Activated CD4-positive, alpha-beta T cell treated with anti-CD3 and anti-CD28 coated beads for 48 hours (primary cell): Measurements from ENCODE around the gene VEPH1.
"Not testable (repeated sequence)": the region's sequence is repeated elsewhere in the genome, so short reads cannot be mapped to it uniquely, and the experiment has no call there.

Experiments used
- DNase-seq: peaks from one replicate; pipeline ENCODE4 v3.0.0-alpha.2; 2020

VEPH1 gene

DNA sequence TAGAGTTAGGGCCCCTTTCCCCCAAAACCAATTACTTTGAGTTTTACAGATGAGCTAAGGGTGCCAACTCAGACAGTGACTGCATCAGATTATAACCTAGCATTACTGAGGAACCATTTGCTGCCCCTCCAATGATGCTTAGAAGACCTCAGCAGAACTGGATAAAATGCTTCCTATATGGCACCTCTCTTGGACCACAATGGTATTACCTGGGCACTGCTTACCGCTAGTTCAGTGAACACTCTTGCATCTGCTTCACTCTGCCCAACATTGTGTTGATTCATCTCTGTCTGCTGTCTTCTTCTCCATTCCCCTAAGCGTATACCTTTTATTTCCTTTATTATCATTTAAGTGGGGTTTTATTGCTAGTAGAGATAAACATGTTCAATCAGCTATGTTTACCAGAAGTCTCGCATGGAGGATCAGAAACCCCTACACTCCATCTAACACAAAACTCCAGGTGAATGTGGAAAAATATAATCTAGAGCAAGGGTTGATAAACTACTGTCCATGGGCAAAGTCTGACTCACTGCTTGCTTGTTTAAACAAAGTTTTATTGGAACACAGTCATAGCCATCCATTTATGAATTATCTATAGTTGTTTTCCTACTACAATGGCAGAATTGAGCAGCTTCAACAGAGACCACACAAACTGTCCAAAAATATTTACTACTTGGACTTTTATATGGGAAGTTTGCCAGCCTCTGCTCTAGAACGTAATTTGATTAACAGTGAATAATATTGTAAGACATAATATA, 166.8 kb downstream of the VEPH1 start:
- DNase-seq, result no peak

DNA sequence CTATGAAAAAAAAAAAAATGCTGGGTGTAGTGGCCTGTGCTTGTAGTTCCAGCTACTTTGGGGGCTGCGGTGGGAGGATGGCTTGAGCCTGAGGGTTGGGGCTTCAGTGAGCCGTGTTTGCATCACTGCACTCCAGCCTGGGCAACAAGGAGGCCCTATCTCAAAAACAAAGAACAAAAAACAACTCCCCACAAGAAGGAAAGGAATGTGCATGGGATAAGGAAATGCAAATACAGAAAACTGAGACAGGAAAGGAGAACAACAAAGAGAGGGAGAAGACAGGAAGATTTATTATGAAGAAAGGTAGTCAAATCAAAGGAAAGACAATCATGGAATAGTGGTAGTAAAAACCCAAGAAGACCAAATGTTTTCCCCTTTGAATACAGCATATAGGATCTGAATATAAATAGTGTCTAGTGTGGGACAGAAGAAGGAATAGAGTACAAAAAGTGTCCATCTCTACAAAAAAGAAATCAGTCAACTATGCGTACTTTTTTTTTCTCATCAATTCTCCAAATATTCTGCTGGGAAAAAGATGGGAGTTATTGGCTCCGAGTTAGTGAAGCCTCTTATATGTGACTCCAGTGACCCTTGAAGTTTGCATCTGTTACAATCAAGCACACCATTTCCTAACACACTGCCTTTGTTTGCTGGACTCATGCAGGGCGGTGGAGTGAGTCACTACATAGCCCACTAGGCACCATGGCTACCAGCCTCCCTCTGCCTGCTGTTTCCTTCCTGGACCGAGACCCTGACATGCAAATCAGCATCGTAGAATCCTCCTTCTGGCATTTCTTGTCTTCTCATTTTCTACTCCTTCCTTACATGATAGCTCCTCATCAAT, 167.8 kb downstream of the VEPH1 start:
- DNase-seq, result no peak

DNA sequence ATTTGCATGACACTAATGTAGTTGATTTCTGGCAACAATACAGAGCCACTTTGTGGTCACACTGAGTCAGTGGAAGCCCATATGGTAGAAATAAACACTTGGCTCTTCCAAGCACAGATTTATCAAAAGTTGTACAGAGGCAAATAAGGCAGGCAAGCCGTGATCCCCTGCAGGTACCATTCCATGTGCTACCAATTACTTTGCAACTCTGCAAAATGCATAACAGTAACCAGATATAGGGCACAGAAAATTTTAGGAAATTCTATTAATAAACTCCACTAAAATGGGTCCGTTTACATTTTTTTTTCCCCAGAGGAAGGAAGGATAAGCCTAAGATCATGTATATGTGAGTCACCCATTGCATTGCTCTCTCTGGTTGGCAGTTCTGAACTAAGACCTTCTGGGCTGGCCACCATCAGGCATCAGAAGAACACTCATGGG, 169.6 kb downstream of the VEPH1 start:
- DNase-seq, result no peak

DNA sequence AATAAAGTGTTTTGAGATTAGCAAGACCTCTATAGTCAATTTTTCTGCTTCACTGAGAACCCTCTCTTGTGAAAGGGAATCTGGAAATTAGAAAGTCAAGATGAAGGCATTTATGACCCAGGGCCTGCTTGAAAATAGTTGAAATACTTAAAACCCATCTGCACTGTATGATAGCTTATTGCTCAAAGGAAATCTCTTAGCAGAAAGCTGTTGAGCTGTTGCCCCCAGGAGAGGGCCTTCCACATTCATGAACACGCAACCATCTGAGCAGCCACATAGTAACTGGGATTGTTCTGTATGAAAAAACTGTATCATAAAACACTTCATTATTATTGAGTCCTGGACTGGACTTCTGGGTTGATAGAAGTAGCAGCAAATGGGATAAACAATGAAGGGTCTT, 173.0 kb downstream of the VEPH1 start:
- DNase-seq, result no peak

DNA sequence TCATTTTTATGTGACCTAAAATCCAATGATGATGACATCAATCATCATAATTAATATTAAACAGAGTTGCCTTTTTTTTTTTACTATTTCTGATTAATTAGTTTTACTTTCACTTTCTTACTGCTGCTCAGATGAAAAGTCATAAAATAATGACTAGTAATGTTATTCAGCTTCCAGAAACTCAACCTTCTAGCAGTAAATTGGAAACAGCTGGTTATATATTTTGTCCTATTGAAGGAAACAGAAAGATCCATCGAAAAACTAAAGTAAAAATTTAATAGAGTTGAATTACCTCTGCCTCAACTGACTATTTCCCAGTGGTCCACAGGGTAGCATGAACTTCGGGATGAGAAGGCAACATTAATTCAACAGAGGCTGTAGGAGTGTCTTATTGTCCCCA, 173.7 kb downstream of the VEPH1 start:
- DNase-seq, result no peak

DNA sequence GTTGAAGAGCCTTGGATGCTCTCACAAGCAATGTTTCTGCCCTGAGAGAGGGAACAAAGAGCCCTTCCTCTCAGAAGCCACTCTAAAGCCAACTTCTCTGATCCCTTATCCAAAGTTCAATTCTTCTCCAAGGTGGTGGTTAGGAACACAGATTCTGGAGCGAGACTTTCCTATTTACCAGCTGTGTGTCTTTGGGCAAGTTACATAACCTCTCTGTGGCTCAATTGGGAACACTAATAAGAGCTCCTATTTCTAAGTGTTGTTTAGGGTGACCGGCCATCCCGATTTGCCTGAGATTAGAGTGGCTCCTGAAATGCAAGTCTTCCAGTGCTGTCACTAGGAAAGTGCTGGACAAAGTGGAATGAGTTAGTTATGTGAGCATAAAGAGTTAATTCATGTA, 175.4 kb downstream of the VEPH1 start:
- DNase-seq, result no peak

DNA sequence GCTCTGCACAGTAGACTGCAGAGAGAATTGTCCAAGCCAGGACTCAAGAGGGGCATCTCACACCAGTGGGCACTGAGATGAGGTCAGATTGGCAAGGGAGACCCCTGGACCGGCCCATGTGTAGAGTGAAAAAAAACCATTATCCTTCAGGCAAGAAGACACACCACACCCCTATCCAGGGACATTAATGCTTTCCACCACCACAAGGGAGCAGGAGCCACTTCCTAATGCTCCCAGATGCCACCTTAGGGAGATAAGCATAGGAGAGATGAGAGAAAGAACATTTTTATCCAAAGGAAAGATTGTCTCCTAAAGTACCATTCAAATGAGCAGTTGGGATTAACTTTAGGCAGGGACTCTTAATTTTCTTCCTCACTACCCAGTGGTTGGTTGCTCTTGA, 176.2 kb downstream of the VEPH1 start:
- no peak for DNase-seq

DNA sequence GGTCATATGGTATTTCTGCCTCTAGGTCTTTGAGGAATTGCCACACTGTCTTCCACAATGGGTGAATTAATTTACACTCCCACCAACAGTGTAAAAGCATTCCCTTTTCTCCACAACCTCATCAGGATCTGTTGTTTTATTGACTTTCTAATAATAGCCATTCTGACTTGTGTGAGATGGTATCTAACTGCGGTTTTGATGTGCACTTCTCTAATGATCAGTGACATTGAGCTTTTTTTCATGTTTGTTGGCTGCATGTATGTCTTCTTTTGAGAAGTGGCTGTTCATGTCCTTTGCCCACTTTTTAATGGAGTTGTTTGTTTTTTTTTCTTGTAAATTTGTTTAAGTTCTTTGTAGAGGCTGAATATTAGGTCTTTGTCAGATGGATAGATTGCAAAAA, 178.3 kb downstream of the VEPH1 start:
- not testable (repeated sequence) for DNase-seq

DNA sequence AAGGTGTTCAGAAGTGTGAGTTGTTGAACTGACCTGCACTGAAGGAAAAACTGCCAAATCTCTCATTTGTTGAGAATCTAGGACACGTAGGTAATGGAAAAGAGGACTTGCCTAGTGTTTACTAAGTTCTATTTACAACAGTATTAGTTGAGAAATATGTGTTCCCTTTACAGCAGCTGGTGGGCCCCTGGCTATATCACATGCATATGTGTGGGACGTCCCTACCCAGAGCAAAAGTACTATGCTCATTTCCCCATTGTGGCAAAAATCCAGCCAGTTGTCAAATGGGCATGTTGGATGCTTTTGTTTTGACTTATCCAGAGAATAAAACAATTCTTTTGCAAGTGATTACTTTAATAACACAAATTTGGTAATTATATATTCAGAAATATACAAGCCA, 179.9 kb downstream of the VEPH1 start:
- DNase-seq, result no peak

DNA sequence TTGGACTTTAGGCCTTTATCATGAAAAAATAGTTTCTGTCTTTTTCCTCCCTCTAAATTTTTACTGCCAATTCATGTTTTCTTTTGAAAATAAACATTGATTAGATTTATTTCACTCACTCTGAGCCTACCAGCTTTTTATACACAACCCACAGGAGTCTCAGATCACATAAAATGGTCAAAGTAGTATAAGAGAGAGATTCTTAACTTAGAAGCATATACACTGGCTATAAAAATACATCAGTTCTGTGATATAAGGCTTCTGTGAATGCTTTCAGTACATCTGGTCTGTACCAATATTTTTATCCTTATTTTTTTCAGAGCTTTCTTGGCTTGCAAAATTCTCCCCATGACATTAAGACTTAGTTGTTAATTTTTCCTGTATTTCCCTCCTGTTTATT, 183.5 kb downstream of the VEPH1 start:
- DNase-seq, result no peak

DNA sequence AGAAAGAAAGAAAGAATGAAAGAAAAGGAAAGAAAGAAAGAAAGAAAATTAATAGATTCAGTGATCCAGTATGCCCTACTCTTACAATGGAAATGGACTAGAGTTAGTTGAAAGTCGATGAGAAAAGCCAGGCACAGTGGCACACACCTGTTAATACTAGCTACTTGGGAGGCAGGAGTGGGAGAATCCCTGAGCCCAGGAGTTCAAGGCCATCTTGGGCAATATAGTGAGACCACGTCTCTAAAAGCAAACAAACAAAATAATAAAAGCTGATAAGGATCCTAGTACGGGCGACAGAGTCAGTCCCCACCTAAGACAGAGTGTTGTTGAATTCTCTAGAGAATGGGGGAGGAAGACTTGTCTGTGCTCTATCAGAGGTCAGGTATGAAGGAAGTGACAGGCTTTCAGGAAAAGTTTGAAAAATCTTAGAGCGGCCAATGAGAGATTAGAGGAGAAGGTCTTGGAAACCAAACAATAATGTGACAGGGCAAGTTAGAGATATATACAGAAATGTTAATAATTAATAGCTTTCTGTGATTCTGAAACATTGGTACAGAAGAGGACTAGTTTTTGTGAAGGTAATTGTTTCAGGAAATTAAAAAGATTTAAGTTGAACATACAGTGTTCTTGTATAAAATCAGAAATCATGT, 184.5 kb downstream of the VEPH1 start:
- DNase-seq, result no peak

DNA sequence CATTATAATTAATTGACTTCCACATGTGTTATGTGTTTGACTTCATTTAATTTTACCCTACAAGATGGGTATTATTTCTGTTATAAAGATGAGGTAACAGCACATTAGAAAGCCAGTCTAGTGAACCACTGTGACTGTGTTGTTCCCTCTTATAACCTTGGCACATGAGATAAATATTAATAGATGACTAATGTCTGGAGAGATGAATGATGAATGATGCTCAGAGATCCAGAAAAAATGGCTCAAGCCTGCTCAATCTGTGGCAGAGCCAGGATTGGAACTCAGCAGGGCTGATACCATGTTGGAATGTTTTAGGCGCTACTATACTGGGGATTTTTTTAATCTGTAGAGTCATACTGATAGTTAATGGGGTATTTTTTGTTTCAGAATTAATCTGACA, 185.3 kb downstream of the VEPH1 start:
- no peak for DNase-seq

DNA sequence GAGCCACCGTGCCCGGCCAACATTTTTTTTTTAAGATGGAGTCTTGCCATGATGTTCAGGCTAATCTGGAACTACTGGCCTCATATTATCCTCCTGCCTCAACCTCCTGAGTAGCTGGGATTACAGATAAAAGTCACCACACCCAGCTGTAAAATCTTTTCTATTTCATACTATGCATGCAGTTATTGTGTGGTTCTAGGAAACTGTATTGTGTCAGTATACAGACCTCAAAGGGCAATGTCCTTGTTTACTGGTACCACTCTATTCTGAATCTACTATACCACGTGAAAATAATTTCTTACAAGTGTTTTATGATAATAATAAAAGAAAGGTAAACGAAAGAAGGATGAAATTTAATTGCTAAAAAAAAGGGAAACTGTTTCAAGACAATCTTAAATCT, 190.0 kb downstream of the VEPH1 start:
- DNase-seq, result no peak

DNA sequence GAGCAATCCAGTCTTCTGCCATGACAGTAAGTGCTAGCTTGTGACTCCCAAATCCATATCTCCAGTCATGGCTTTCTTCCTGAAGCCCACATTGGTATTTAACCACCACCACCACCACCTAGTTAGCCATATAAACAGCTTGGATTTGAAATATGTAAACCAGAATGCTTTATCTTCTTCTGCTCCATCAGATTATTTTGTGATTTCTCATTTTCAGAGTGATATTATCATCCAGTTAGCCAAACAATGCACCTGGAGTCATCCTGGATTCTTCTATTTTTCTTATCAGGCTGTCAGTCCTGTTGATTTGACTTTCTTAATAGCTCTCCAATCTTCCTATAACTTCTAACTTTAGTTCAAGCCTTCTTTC, 190.9 kb downstream of the VEPH1 start:
- no peak for DNase-seq

DNA sequence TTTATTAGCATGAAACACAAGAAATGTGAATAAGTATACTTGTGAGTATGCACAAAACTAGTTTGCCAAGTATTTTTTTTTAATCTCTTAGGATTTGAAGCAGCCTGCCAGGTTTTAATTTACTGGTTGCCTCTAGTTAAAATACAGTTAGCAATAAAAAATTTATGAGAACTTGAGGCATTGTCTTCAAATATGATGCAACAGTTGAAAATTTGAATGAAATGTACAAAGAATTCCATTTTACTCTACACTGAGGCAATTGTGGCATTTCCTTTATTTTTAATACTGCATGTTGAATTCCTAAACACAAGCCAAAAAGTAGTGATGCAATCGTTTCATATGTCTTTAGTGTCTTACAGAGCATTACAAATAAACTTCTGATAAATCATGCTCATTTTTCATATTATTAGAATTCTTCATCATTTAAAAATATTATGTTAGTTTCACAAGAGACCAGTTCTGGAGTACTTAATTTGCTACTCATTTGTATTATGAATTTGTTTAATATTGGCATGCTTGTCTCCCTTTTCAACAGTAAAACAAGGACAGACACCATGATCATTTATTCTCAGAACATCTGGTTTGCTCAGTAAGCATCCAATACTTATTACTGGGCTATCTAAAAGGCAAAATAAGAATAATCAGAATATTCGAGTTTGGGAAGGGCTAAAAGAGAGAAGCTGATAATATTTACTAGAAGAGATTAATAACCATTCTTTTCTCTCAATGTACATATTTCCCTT, 191.4 kb downstream of the VEPH1 start:
- DNase-seq, result no peak

DNA sequence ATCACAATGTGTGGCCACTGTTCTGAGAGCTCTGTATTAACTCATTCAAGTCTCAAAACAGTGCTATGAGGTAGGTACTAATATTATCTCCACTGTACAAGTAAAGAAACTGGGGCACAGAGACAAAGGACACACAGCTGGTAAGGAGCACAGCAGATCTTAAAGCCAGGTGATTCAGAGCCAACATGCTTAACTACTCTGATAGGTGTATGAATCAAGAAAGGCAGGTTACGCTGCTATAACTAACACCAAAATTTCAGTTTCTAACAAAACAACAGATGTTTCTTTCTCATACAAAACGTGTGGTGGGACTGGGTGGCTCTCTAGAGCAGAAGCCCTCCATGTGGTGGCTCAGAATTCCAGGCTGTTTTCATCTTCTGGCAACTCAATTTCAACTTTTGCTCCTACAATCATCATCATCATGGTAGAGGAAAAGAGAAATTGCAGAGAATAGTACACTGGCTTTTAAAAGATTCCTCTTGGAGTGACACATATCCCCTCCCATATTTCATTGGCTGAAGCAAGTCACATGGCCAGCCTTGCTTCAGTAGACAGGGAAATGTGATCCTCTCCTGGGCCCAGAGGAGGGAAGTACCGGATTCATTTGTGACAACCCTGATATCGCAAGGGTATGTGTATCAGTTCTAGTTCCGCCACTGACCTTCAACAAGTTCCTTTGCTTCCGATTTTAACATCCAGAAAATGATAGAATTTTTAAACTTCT, 192.7 kb downstream of the VEPH1 start:
- no peak for DNase-seq

DNA sequence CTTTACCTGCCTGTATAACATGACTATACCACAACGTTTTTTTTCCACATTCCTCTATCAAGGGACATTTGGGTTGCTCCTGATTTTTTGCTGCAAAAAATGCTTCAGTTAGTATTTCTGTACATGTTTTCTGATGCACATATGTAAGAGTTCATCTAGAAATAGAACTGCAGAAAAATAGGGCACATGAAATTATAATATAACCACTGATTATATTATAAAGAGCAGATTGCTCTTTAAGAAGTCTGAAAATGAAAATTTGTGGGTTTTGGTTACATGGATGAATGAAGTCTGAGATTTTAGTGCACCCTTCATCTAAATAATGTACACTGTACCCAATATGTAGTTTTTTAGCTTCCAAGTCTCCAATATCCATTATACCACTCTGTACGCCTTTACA, 196.7 kb downstream of the VEPH1 start:
- DNase-seq, result no peak

DNA sequence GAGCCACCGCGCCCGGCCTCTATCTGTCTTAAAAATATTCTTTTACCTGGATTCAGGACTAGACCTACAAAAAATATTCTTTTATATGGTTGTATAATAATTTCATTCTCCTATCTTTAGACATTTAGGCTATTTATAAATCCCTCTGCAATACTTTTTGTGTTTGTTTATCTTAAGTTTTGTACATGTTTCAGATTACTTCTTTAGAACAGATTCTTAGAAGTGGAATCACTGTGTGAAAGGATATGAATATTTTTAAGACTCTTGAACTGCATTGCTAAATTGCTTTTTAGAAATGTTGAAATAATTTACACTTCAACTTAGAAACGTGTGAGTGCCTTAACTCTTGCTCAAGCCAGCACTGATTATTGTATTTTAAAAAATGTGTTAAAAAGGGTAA, 197.8 kb downstream of the VEPH1 start:
- no peak for DNase-seq

DNA sequence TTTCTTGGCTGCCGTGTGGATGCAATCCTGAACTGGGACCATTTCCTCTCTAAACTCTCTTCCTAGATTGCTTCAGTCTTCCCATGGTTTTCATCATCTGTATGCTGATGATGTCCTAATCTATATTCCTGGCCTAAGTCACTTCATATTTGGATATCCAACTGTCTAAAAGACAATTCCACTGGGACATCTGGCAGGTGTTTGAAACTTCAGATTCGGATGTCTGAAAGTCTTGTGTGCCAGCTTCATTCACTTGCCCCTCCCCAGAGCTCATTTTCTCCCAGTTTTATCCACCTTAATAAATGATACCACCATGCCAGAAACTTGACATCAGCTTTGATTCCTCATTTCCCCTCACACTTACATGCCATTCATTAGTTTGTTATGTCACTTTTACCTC, 201.5 kb downstream of the VEPH1 start:
- DNase-seq, result no peak

DNA sequence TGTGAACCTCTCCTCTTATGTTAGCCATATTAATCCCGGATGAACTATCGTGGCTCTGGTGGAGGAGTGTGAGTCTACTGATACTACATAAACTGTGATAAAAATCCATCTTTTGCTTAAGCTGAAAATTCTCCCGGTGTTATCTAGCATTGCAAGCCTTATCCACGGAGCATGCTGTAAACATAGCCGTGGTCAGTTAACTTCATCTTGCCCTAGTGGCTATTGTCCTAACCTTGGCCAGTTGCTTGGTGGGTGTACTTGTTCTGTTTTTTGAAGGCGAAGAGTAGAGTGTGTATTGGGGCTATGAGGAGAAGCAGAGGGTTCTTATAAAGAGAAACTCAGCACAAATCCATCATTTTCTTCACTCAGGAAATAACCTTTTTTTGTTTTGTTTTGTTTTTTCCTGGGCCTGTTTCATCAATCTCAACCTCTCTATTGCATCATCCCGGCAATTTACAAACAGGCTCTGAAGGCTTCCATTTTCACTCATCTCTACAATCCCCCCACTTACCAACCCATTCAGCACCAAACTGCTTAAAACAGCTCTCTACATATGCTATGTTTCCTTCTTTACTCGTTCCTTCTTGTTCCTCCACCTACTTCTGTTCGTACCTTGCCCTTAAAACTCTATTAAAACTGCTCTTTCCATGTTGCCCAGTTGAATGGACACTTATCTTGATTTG, 202.1 kb downstream of the VEPH1 start:
- no peak for DNase-seq

DNA sequence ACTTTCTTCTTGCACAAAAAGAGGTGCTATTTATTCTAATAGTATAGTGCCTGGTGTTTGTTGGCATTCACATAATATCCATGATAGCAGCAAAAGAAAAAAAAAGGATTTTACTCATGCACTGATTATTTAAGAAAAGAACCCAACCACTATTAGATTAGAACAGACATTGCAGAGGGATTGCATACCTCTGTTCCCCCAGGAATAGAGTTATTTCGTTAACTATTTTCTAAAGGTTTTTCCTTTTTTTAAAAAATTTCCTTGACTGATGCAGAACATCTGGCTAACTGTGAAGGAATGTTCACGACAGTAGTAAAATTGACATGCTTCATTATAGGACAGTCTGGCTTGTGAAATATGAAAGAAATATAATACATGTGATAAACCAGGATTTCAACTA, 203.1 kb downstream of the VEPH1 start:
- no peak for DNase-seq

DNA sequence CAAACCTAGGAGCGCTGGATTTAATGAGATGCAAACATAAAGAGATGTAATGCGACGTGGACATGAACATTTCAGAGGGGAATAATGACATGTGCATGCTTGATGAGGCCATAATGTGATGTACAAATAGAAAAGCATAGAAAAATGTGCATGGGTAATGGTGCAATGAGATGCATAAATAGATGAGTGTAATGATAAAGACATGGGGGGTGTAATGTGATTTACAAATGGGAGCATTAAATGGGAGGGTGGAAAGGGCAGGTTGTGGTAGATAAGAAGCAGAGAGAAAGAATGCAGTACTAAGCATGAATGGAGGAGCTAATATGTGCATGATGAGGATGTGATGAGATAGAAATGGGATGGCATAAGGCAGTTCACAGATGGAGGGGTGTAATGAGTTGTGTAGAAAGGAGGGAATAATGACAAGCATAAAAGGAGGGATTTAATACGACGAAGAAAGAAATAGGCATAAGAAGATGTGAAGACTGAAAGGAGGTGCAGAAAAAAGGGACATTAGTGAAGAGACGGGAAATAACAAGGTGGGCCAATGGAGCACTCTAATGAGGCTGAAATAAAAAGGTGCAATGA, 205.8 kb downstream of the VEPH1 start:
- DNase-seq, result no peak
